GM19043 (cell line): Measurements from ENCODE around the gene CLTA.
"Not testable (repeated sequence)": the region's sequence is repeated elsewhere in the genome, so short reads cannot be mapped to it uniquely, and the experiment has no call there.

ENCODE experiments used
- ATAC-seq: cut with Tn5 transposase; IDR thresholded peaks from one replicate; pipeline ENCODE4 v1.9.1; 2021; ENCODE audit warnings: low read depth; ENCODE audit not compliant: unreplicated experiment

Gene CLTA

DNA sequence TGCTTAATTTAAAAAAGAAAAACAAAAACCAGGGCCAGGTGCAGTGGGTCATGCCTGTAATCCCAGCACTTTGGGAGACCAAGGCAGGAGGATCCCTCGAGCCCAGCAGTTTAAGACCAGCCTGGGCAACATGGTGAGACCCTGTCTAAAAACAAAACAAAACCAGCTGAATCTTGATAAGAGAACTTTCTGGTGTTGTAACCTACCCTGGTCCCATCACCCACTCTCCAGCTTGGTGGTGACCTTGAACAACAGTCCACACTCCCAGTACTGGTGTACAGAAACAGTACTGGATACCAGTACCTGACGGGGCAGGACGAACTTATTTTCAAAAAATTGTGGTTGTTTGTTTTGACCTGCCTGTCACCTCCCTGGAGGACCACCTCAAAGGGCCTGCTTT lies 30.9 kb downstream of the CLTA start:
- no peak for ATAC-seq

GRCh38 chr9:36222449-36222848 lies 31.7 kb downstream of the CLTA start:
- ATAC-seq: no peak

DNA sequence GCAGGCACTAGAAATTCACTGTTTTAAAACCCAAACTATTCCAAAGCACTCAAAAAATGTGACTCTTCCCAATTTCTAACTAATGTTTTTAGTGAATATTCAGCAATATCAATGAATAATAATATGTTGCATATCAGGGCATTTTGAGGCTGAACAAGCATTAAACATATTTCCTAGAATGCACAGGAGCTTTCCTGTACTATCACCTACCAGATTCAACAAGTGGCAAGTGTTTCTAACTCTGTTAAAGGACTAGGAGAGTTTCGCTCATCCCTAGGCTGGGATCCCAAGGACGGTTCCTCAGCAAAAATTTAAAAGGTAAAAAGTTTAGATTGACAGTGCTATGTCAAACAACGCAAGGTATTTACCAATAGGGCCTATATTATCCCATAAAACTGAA lies 46.5 kb downstream of the CLTA start:
- no peak for ATAC-seq

GRCh38 chr9:36239205-36239604 lies 48.5 kb downstream of the CLTA start:
- not testable (repeated sequence) for ATAC-seq

DNA sequence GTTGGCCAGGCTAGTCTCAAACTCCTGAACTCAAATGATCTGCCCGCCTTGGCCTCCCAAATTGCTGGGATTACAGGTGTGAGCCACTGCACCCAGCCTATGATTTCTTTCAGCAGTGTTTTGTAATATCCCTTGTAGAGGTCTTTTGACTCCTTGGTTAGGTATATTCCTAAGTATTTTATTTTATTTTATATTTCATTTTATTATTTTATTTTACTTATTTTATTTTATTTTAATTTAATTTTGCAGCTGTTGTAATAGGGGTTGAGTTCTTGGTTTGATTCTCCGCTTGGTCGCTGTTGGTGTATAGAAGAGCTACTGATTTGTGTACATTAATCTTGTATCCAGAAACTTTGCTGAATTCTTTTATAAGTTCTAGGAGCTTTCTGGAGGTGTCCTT lies 49.0 kb downstream of the CLTA start:
- ATAC-seq: not testable (repeated sequence)

- ATAC-seq: no peak
Observed at GRCh38 chr9:36245906-36246305, 55.2 kb downstream of the CLTA start.

- no peak for ATAC-seq
Observed at GRCh38 chr9:36247356-36247755, 56.6 kb downstream of the CLTA start.

GRCh38 chr9:36248061-36248460 lies 57.3 kb downstream of the CLTA start:
- not testable (repeated sequence) for ATAC-seq

GRCh38 chr9:36249189-36249588 lies 58.5 kb downstream of the CLTA start:
- ATAC-seq: no peak

- no peak for ATAC-seq
Observed at GRCh38 chr9:36250079-36250478, 59.4 kb downstream of the CLTA start.

DNA sequence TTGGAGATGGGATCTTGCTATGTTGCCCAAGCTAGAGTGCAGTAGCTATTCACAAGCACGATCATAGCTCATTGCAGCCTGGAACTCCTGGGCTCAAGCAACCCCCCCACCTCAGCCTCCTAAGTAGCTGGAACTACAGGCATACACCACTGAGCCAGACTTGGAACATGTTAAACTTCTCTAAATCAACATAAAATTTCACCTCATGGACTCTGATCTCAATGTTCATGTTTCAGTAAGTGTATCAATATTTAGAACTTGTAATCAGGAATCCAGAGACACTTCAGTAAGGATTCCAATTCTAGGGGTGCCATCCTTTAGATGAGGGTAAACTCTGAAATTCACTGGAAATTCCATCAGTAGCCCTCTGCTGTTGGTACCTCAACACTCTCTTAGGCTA lies 60.7 kb downstream of the CLTA start:
- no peak for ATAC-seq

DNA sequence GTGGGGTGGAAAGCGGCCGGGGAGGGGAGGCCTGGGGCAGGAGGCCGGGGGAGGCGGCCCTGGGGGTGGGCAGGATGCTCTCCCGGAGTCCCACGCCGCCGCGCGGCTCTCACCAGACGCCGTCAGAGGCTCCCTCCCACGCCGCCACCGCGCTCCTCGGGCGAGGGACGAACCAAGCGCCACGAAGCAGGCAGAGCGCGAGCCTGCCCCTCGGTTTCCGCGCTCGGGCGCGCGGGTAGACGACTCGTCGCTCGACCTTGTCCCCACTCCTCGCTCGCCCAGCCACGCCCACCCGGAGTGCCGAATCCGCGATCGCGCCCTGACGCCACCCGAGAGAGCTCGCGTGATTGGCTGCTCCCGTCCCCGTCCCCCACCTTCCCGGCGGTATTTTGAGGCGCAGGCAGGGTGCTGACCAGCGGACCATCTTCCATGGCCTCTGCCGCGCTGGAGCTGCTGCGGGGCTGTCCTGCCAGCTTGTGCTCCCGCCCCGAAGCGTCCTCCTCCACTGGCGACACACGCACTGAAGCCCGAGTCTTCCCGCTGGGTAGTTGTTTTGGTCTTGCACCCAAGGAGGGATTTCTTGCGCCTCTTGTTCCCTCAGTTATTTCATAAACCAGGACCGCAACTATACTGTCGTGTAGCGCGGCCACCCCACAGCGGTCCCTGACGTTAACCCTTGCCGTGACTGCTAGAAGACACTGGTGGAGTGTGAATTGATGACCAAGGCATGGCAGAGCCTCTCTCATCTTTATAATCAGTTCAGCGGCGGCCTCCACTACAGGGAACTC lies 67.7 kb downstream of the CLTA start, which contains the start of gene GNE:
GNE (minus strand) TSS at position 241 of the 788 bp plus-strand sequence. CDS start 9,093 bp downstream, outside the sequence.
- peak; percentile 82 for ATAC-seq

GRCh38 chr9:36258996-36259533 lies 68.3 kb downstream of the CLTA start:
- ATAC-seq: no peak
